PC-3 (cell line): ENCODE measurements around the gene DNAJC5.

Source experiments
- EZH2 ChIP-seq: fragments of 300-600 bp; sonication (generic); IDR thresholded peaks from one replicate; pipeline ENCODE4 v1.6.1; 2017; ENCODE audit warnings: antibody characterized with exemption, mild to moderate bottlenecking, low read length; ENCODE audit not compliant: unreplicated experiment
- TF ChIP-seq, protein P1 (sequence below): fragments of 300-600 bp; sonication (generic); conservative IDR thresholded peaks from 2 replicates; pipeline ENCODE4 v1.5.1; 2017; ENCODE audit warnings: antibody characterized with exemption, low read depth, mild to moderate bottlenecking, low read length

DNA sequence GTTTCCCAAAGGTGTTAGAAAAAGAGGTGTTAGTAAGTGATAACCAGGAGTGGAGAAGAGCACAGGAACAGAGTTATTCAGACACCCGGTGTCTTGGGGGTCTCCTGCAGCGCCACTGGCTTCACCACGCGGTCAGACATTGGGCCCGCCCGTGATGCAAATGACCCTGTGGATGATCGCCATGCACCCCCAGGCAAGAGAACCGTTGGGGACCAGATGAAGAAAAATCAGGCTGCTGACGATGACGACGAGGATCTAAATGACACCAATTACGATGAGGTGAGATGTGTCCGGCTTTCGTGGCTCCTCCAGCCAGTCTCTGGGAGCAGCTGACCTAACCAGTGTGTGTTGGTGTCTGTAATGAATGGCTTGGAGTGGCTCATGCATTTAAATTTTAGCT lies 88.0 kb downstream of the DNAJC5 start:
- TF ChIP-seq, protein P1, sequence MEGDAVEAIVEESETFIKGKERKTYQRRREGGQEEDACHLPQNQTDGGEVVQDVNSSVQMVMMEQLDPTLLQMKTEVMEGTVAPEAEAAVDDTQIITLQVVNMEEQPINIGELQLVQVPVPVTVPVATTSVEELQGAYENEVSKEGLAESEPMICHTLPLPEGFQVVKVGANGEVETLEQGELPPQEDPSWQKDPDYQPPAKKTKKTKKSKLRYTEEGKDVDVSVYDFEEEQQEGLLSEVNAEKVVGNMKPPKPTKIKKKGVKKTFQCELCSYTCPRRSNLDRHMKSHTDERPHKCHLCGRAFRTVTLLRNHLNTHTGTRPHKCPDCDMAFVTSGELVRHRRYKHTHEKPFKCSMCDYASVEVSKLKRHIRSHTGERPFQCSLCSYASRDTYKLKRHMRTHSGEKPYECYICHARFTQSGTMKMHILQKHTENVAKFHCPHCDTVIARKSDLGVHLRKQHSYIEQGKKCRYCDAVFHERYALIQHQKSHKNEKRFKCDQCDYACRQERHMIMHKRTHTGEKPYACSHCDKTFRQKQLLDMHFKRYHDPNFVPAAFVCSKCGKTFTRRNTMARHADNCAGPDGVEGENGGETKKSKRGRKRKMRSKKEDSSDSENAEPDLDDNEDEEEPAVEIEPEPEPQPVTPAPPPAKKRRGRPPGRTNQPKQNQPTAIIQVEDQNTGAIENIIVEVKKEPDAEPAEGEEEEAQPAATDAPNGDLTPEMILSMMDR: no peak
- TF ChIP-seq EZH2: no peak
